WTC11 (cell line): ENCODE measurements around the gene PIK3R6.

Experiments
- ATF1 ChIP-seq: sonication (generic); formaldehyde crosslinking; IDR thresholded peaks from 2 replicates; pipeline ENCODE4 v1.8.1; 2023; ENCODE audit warnings: mild to moderate bottlenecking, moderate library complexity, missing genetic modification reagents
- CREB1 ChIP-seq: sonication (generic); formaldehyde crosslinking; IDR thresholded peaks from 2 replicates; pipeline ENCODE4 v1.8.0; 2023; ENCODE audit warnings: mild to moderate bottlenecking, missing genetic modification reagents
- CTCF ChIP-seq: fragments of 200-600 bp; IDR thresholded peaks from 2 replicates; pipeline ENCODE4 v1.8.0; 2022; ENCODE audit warnings: antibody characterized with exemption
- ETV6 ChIP-seq: sonication (generic); formaldehyde crosslinking; IDR thresholded peaks from 2 replicates; pipeline ENCODE4 v1.8.1; 2022; ENCODE audit warnings: mild to moderate bottlenecking, missing genetic modification reagents
- HMGXB4 ChIP-seq: sonication (generic); formaldehyde crosslinking; IDR thresholded peaks from 2 replicates; pipeline ENCODE4 v1.8.1; 2023; ENCODE audit warnings: mild to moderate bottlenecking, moderate library complexity, missing genetic modification reagents
- JUN ChIP-seq: sonication (generic); formaldehyde crosslinking; IDR thresholded peaks from 2 replicates; pipeline ENCODE4 v1.8.0; 2023; ENCODE audit warnings: mild to moderate bottlenecking, missing genetic modification reagents
- SP1 ChIP-seq: sonication (generic); formaldehyde crosslinking; conservative IDR thresholded peaks from 2 replicates; pipeline ENCODE4 v1.8.1; 2022; ENCODE audit warnings: missing genetic modification reagents
- USF2 ChIP-seq: sonication (generic); formaldehyde crosslinking; IDR thresholded peaks from 2 replicates; pipeline ENCODE4 v1.8.1; 2023; ENCODE audit warnings: mild to moderate bottlenecking, missing genetic modification reagents, moderate library complexity
- ZNF138 ChIP-seq: sonication (generic); formaldehyde crosslinking; conservative IDR thresholded peaks from 2 replicates; pipeline ENCODE4 v1.8.1; 2022; ENCODE audit warnings: mild to moderate bottlenecking, moderate library complexity, missing genetic modification reagents
- ZNF232 ChIP-seq: sonication (generic); formaldehyde crosslinking; IDR thresholded peaks from 2 replicates; pipeline ENCODE4 v1.8.0; 2022; ENCODE audit warnings: mild to moderate bottlenecking, missing genetic modification reagents
- ZNF416 ChIP-seq: fragments of 250-450 bp; sonication (Bioruptor Pico); IDR thresholded peaks from 2 replicates; pipeline ENCODE4 v1.9.0; 2021; ENCODE audit warnings: mild to moderate bottlenecking, inconsistent platforms
- ZNF671 ChIP-seq: fragments of 250-450 bp; sonication (Bioruptor Pico); IDR thresholded peaks from 2 replicates; pipeline ENCODE4 v1.8.0; 2021; ENCODE audit warnings: mild to moderate bottlenecking
- TF ChIP-seq, protein P1 (sequence below): fragments of 250-450 bp; sonication (Bioruptor Pico); IDR thresholded peaks from 2 replicates; pipeline ENCODE4 v1.9.0; 2021; ENCODE audit warnings: mild to moderate bottlenecking, borderline replicate concordance

GRCh38 chr17:8910969-8911604, 43.6 kb upstream of the PIK3R6 start:
- TF ChIP-seq USF2 (CRISPR knock-in tag) (no peak), HMGXB4 (no peak), CTCF (no peak), SP1 (CRISPR knock-in tag) (no peak), ZNF416 (CRISPR knock-in tag) (no peak), CREB1 (CRISPR knock-in tag) (no peak), ZNF232 (no peak), JUN (CRISPR knock-in tag) (no peak), ETV6 (CRISPR knock-in tag) (no peak), ZNF138 (CRISPR knock-in tag) (no peak), ZNF671 (CRISPR knock-in tag) (no peak), ATF1 (CRISPR knock-in tag) (no peak)
- TF ChIP-seq, protein P1, sequence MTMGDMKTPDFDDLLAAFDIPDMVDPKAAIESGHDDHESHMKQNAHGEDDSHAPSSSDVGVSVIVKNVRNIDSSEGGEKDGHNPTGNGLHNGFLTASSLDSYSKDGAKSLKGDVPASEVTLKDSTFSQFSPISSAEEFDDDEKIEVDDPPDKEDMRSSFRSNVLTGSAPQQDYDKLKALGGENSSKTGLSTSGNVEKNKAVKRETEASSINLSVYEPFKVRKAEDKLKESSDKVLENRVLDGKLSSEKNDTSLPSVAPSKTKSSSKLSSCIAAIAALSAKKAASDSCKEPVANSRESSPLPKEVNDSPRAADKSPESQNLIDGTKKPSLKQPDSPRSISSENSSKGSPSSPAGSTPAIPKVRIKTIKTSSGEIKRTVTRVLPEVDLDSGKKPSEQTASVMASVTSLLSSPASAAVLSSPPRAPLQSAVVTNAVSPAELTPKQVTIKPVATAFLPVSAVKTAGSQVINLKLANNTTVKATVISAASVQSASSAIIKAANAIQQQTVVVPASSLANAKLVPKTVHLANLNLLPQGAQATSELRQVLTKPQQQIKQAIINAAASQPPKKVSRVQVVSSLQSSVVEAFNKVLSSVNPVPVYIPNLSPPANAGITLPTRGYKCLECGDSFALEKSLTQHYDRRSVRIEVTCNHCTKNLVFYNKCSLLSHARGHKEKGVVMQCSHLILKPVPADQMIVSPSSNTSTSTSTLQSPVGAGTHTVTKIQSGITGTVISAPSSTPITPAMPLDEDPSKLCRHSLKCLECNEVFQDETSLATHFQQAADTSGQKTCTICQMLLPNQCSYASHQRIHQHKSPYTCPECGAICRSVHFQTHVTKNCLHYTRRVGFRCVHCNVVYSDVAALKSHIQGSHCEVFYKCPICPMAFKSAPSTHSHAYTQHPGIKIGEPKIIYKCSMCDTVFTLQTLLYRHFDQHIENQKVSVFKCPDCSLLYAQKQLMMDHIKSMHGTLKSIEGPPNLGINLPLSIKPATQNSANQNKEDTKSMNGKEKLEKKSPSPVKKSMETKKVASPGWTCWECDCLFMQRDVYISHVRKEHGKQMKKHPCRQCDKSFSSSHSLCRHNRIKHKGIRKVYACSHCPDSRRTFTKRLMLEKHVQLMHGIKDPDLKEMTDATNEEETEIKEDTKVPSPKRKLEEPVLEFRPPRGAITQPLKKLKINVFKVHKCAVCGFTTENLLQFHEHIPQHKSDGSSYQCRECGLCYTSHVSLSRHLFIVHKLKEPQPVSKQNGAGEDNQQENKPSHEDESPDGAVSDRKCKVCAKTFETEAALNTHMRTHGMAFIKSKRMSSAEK: no peak
